Stimulated activated CD4-positive, alpha-beta T cell treated with anti-CD3 and anti-CD28 coated beads, Interleukin-12 subunit alpha, Interleukin-12 subunit beta, amount 100 ng/mL, for 24 hours (primary cell): ENCODE measurements around the gene SERPINE1.
A peak's percentile ranks its signal among the peaks of the same experiment; 100 is the strongest.
"Not testable (repeated sequence)": the region's sequence is repeated elsewhere in the genome, so short reads cannot be mapped to it uniquely, and the experiment has no call there.

Source experiments
- DNase-seq, 2 experiments: peaks; one replicate each; pipeline ENCODE4 v3.0.0-alpha.2; 2020; ENCODE audit warnings: low read depth in 2 of 2

The SERPINE1 gene

GRCh38 chr7:101126651-101127459 is at the start of gene SERPINE1:
Gene SERPINE1, plus strand, starts transcription at chr7:101127104. Its CDS starts 1,290 bp downstream, at chr7:101128394.
- peak in 1 of 2 experiments; percentile 26 for DNase-seq

- peak; percentile 73 to 86 for DNase-seq
These were observed 49.4 kb upstream of the SERPINE1 start for GRCh38 chr7:101077303-101078086.

- DNase-seq, result no peak
These were observed 45.5 kb upstream of the SERPINE1 start for GRCh38 chr7:101081432-101081831.

- DNase-seq, result no peak
These were observed 42.1 kb upstream of the SERPINE1 start for GRCh38 chr7:101084865-101085161.

GRCh38 chr7:101085162-101085964 is 41.5 kb upstream of the SERPINE1 start, which contains the start of gene TRIM56:
Gene TRIM56, plus strand, starts transcription at chr7:101085481. Its CDS starts 1,832 bp downstream, at chr7:101087313.
- peak; percentile 52 to 74 for DNase-seq

GRCh38 chr7:101087334-101088068 is 39.4 kb upstream of the SERPINE1 start:
- DNase-seq, result no peak

GRCh38 chr7:101088069-101088425 is 38.9 kb upstream of the SERPINE1 start:
- DNase-seq, result no peak

GRCh38 chr7:101088858-101089529 is 37.9 kb upstream of the SERPINE1 start:
- no peak for DNase-seq

GRCh38 chr7:101089876-101090275 is 37.0 kb upstream of the SERPINE1 start:
- DNase-seq, result no peak

- DNase-seq, result not testable (repeated sequence)
These were observed 34.5 kb upstream of the SERPINE1 start for GRCh38 chr7:101092266-101092905.

- DNase-seq, result no peak
These were observed 33.0 kb upstream of the SERPINE1 start for GRCh38 chr7:101093906-101094305.

GRCh38 chr7:101094376-101094775 is 32.5 kb upstream of the SERPINE1 start:
- DNase-seq, result no peak

GRCh38 chr7:101094791-101095375 is 32.0 kb upstream of the SERPINE1 start:
- DNase-seq, result peak in 1 of 2 experiments; percentile 39

- no peak for DNase-seq
These were observed 30.5 kb upstream of the SERPINE1 start for GRCh38 chr7:101096331-101096956.

- DNase-seq, result no peak
These were observed 30.0 kb upstream of the SERPINE1 start for GRCh38 chr7:101096957-101097347.

- DNase-seq, result no peak
These were observed 29.3 kb upstream of the SERPINE1 start for GRCh38 chr7:101097561-101097960.

- peak; percentile 50 for DNase-seq
These were observed 26.7 kb upstream of the SERPINE1 start for GRCh38 chr7:101099969-101100781.
